HG03139 (cell line): ENCODE data around the gene KRI1.

Experiments used
- ATAC-seq: cut with Tn5 transposase; IDR thresholded peaks from one replicate; pipeline ENCODE4 v1.9.1; 2021; ENCODE audit not compliant: unreplicated experiment

KRI1 gene

DNA sequence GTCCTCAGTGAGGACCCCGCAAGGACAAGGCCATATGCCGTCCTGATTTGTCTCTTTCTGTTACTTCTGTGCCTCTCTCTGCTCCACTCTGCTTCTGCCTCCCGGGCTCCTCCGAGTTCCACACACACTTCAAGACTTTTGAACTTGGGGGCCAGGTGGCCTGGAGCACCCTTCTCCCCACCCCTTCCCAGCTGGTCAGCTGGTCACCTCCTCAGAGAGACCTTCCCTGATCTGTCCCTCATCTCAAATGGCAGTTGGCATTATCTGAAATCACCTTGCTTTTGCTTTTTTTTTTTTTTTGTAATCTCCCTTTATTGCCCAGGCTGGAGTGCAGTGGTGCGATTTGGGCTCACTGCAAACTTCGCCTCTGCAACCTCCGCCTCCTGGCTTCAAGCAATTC, 46.4 kb downstream of the KRI1 start:
- ATAC-seq = no peak

DNA sequence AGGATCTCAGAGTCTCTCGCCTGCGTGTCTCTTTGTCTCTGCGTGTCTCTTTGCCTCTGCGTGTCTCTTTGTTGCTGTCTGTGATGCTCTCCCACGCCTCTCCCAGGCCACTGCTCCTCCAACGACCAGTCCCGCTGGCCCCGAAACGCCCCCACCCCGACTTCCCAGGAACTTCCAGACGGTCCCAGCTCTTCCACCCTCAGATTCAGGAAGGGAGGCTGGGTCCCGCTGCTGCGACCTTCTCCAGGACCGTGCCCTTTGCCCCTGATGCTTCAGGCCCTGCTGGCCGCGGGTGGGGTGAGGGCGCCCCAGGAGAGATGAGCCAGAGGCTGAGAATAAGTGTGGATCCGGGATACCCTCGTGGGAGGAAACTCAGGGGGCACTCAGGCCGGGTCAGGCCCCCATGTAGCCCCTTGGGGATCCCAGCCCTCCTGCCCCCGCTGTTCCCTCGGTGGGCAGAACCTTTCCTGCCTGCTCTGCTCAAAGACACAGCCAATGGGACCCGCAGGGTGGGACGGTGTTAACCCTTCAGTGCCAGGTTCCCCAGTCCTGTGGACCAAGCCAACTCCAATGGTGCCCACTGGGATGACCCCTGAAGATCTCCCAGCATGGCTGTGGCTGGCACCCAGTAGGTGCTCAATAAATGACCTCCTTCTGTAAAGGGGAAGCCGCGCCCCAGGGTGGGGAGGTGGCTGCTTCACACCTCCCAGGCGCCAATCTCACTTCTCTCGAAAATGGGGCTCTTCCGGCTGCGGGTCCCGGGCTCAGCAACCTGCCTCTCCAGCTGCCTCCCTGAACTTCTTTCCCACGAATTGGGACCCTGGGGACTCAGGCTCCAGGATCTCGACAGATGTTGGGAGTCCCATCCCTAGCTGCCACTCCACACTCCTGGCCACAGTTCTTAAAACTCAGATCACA, 47.1 kb downstream of the KRI1 start:
- ATAC-seq = no peak

DNA sequence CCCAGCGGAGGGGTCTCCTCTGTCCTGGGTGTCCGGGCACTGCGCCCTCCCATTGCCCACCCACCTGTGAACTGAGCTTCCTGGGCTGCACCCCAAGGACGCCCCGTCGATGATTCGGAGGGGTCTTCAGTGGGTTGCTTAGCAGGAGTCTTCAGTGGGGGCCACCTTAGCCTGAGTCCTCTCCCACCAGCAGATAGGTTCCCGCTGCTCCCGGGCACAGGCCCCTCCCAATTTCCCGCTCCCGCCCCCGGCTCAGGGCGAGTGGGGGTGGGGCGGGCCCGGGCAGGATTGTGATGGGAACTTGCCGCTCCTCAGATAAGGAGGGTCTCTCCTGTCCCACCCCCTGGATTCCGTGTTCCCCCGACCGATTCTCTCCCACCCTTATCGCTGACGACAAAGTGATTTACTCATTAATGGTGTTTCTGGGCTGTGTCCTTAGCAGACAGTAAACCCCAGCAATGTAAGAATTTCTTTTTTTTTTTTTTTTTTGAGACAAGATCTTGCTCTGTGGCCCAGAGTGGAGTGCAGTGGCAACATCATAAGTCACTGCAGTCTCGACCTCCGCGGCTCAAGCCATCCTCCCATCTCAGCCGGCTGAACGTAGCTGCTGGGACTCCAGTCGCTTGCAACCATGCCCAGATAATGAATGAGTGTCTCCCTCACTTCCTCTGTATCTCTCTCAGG, 47.9 kb downstream of the KRI1 start:
- no peak for ATAC-seq

DNA sequence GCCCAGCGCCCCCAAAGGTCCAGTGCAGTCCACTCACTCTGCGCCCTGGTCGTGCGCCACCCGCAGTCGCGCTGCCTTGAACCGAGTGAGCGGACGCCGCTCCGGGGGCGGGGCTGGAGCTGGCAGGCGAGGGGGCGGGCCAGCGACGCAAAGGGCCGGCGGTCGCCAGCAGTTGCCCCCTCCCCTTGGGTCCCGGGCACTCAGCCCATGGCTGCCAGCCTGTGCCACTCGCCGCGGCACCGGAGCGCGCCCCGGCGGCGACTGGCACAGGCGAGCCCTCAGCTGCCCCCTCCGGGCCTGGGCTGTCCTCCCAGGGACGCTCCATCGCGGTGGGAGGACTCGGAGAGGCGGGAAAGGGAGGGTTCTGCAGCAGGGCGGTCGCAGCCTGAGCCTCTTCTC, 48.5 kb downstream of the KRI1 start, which contains the start of gene S1PR5:
S1PR5 (minus strand) TSS at position 87 of the 399 bp plus-strand sequence. CDS start 2,436 bp downstream, outside the sequence.
- no peak for ATAC-seq

DNA sequence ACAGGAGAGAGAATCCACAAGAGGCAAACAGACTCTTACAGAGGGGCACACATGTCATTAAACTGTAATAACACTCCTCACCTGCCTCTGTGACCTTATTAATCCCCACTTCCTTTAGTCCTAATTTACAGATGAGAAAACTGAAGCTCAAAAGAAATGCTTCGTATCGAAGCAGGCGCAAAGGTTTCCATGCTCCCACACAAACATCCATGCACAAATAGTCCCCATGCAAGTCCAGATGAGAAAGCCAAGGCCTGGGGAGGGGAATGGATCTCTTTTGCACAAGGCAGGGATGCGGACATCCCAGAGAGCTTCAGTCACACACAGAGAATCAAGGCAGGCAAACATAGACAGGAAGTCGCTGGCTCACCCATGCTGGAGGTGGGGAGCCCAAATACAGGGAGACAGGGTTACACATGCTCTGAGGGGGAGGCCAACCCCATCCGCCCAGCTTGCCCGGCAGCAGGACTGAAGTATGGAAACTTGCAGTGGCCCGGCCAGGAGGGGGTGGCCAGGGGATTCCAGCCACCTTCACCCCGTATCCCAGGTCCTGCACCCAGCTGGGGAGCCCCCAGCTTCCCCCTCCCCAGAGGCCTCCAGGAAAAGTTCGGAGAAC, 49.0 kb downstream of the KRI1 start:
- no peak for ATAC-seq

DNA sequence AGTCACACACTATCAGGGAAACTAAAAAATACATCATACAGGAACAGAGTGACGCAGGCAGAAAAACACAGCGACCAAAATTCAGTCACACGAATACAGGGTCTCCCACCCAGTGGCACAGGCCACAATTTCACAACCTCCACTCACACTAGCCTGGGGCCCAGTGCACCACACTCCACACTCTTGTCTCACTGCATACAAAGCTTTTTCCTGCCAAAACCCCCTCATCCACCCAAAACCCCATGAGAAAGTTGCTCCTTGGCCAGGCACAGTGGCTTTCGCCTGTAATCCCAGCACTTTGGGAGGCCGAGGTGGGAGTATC, 49.8 kb downstream of the KRI1 start:
- ATAC-seq = no peak

DNA sequence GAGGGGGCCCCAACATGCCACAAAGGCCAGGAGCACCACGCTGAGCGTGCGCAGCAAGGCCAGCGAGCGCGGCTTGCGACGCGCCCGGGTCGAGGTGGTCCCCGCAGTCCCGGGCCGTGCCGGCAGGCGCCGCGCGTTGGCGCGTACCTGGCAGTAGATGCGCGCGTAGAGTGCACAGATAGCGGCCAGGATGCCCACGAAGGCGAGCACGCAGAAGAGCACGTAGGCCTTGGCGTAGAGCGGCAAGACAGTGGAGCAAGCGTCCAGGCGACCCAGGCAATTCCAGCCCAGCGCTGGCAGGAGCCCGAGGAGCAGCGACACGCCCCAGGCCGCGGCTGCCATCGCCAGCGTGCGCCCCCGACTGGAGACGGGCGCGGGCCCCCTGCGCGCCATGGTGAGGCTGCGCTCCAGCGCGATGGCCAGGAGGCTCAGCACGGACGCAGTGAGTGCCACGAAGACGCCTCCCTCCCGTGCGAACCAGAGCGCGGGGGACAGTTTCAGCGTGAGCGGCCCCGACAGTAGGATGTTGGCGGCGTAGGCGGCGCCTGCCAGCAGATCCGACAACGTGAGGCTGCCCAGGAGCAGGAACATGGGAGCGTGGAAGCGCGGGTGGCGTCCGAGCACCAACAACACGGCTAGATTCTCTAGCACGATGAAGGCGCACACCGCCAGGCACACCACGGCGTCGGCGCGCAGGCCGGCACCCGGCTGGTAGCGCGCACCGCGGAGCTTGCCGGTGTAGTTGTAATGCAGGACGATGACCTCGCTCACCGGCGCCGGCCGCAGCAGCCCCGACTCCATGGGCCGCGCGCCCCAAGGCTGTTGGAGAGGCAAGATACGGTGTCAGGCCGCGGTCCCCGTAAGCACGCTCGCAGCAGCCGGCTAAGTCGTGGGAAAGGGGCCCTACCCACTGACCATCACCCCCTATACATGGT, 51.3 kb downstream of the KRI1 start:
- no peak for ATAC-seq

DNA sequence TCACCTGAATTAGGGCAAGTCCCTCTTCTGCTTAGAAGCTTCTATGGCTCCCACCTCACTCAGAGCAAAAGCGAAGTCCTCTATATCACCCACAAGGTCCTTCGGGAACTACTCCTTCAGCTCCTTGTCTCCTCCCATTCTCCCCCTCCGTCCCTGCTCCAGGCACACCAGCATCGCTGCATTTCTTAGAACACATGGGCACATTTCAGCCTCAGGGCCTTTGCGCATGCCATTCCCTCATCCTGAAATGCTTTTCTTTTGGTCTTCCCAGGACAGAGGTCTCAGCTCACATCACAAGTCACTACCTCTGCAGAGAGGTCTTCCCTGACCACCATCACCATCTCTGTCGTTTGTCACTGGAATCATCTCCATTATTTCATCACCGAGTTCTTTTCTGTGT, 52.6 kb downstream of the KRI1 start:
- ATAC-seq = no peak

DNA sequence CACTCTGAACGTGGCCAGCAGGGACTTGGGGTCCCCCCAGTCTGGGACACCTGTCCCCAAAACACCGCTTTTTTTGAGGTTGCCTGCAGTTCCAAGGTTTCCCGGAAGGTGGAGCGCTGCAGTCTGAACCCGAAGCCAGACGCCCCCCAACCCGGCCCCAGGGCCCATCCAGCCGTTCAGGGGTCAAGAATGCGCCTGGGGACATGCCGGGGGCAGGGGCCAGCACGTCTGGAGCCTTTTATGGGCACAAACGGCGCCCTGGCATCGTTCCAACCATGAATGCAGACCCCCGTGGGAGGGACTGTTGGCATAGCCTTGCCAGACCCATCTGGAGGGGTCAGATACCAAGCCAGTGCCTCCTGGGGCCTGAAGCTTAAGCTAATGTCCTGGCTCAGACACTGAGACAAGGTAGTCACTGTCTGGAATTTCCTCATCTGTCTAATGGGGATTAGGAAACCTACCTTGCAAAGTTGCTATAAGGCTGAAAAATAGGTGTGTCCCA, 55.5 kb downstream of the KRI1 start:
- no peak for ATAC-seq

DNA sequence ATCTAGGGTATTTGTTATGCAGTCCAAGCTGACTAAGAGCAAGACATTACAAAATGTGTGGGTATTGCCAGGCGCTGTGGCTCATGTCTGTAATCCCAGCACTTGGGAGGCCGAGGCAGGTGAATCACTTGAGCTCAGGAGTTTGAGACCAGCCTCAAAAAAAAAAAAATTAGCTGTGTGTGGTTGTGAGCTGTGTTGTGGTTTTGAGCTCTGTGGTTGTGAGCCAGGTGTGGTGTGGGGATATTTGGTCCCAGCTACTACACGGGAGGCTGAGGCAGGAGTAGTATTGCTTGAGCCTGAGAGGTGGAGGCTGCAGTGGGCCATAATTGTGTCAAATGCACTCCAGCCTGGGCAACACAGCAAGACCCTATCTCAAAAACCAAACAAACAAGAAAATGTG, 57.1 kb downstream of the KRI1 start:
- no peak for ATAC-seq

DNA sequence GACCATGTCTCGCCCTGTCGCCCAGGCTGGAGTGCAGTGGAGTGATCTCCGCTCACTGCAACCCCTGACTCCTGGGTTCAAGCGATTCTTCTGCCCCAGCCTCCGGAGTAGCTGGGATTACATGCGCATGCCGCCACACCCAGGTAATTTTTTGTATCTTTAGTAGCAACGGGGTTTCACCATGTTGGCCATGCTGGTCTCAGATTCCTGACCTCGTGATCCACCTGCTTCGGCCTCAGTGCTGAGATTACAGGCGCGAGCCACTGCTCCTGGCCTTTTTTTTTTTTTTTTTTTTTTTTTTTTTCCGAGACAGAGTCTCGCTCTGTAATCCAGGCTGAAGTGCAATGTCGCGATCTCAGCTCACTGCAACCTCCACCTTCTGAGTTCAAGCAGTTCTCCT, 57.8 kb downstream of the KRI1 start:
- ATAC-seq = no peak

DNA sequence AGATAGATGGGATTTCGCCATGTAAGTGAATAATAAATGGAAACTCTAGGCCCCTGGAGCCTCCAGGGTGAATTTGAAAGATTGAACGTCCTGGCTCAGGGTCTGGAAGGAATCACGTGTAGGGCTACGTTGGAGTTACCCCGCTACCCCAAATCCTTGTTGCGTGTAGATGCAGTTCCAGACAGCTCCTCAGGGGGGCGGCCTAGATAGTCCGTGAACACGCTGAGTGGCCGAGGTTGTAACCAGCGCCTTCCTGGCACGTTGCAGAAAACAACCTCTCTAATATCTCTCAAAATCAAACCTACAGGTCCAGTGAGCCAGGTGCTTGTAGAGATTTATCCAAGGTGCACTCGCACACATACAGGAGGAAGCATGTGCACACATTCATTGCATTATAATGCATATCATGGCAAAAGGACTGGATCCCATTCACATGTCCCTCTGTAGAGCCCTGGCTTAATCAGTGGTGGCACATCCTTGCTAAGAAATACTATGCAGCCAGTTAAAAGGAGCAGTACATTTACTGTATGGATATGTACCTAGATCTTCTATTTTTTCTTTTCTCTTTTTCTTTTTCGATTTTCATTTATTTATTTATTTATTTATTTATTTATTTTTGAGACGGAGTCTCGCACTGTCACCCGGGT, 60.1 kb downstream of the KRI1 start:
- no peak for ATAC-seq
